ENCODE results near the gene HRNR.
A peak's percentile ranks its signal among the peaks of the same experiment; 100 is the strongest.

Gene HRNR

GRCh38 chr1:152188673-152189591 lies 35.1 kb downstream of the HRNR start:
- DNase-seq = peak; percentile 63 to 82

GRCh38 chr1:152186556-152187285 lies 37.3 kb downstream of the HRNR start:
- DNase-seq = no peak

- peak; percentile 30 to 34 for DNase-seq
Measured at GRCh38 chr1:152185544-152186391, 38.2 kb downstream of the HRNR start.

GRCh38 chr1:152182944-152183361 lies 41.0 kb downstream of the HRNR start:
- DNase-seq = no peak

GRCh38 chr1:152182431-152182830 lies 41.6 kb downstream of the HRNR start:
- DNase-seq = no peak

GRCh38 chr1:152179566-152179965 lies 44.4 kb downstream of the HRNR start:
- DNase-seq = no peak

GRCh38 chr1:152170287-152170905 lies 53.6 kb downstream of the HRNR start:
- no peak for DNase-seq

GRCh38 chr1:152169366-152170025 lies 54.5 kb downstream of the HRNR start:
- no peak for DNase-seq

GRCh38 chr1:152168535-152168868 lies 55.5 kb downstream of the HRNR start:
- DNase-seq = no peak

GRCh38 chr1:152167835-152168534 lies 56.0 kb downstream of the HRNR start:
- no peak for DNase-seq

GRCh38 chr1:152166966-152167365 lies 57.0 kb downstream of the HRNR start:
- DNase-seq = no peak

GRCh38 chr1:152165286-152166077 lies 58.5 kb downstream of the HRNR start:
- no peak for DNase-seq

GRCh38 chr1:152164517-152165136 lies 59.4 kb downstream of the HRNR start:
- no peak for DNase-seq

GRCh38 chr1:152162792-152163463 lies 61.1 kb downstream of the HRNR start:
- no peak for DNase-seq

Measured in NCI-H1930 (cell line).